Measurements from ENCODE around the gene ERP27. TPM values are rescaled to one million over a fixed set of nuclear protein-coding genes. Genes with fewer than 3 reads are reported as not detected.

Gene ERP27
- 1 to 10 TPM; 1.7 to 2.0 TPM for total RNA-seq

DNA sequence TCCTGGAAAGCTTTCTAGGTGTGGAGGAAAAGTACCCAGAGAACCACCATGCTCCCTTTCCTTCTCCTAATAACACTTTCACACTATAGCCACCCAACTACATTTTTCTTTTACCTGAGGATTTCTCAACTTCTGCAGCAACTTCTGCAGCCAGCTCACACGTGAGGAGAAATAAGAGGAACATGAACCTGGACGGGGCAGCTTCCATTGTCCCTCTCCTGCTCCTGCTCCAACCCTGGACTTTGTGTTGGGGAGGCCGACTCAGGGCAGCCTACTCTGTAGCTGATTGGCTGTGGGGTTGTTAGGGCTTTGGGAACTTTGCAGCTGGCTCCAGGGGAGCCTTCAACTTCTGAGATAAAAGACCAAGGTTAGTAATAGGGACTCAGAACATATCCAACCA, at the start of gene ERP27:
Gene ERP27, minus strand, starts transcription at position 237 of the 400 bp plus-strand sequence. Its CDS starts 29 bp downstream, at position 208.
- H3K36me3 Mint-ChIP-seq (ENCODE audit: low read depth) = peaks cover 55% of the 10 kb centered on the region
- CTCF ChIA-PET = interaction anchor here (0.6 to 2.9 kb wide), 9 partner anchors 10 to 819 kb away, joined by 3 to 20 read pairs (median 4); partner anchors contain the start of gene ARHGDIB
- no peak for ATAC-seq
- DNase-seq = no peak
- intact Hi-C loops (cut with DNase I, micrococcal nuclease) = loop anchor here (2.0 to 5.0 kb wide), 2 partner anchors 28 to 59 kb away; no protein-coding TSS in a partner anchor
- H3K4me1 Mint-ChIP-seq = peaks cover 30% of the 10 kb centered on the region
- POLR2A ChIA-PET = no interaction called here
- H3K9me3 Mint-ChIP-seq (ENCODE audit: low read depth) = peaks cover 3% of the 10 kb centered on the region
- peak within 1 kb of the TSS; percentile 84 for H3K27ac Mint-ChIP-seq
- H3K4me3 Mint-ChIP-seq = peak within 1 kb of the TSS; percentile 33
- H3K27me3 Mint-ChIP-seq = no peaks in the 10 kb centered on the region

DNA sequence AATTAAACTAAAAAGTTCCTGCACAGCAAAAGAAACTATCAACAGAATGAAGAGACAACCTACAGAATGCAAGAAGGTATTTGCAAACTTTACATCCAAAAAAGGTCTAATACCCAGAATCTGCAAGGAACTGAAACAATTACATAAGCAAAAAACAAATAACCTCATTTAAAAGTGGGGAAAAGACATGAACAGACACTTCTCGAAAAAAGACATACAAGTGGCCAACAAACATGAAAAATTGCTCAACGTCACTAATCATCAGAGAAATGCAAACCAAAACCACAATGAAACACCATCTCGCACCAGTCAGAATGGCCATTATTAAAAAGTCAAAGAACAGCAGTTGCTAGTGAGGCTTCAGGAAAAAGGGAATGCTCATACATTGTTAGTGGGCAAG, 49.7 kb upstream of the ERP27 start:
- Mint-ChIP-seq H3K4me3 (no peak overlapping the region), H3K36me3 (ENCODE audit: low read depth) (no peaks in the 10 kb centered on the region), H3K27me3 (no peaks in the 10 kb centered on the region), H3K27ac (no peak overlapping the region), H3K4me1 (peaks cover 20% of the 10 kb centered on the region), H3K9me3 (ENCODE audit: low read depth) (peaks cover 9% of the 10 kb centered on the region)
- ATAC-seq (no peak), DNase-seq (no peak)
- intact Hi-C loops (cut with DNase I, micrococcal nuclease) = no loop called here
- ChIA-PET POLR2A (no interaction called here), CTCF (no interaction called here)

GRCh38 chr12:14986449-14986848, 48.1 kb upstream of the ERP27 start:
- H3K36me3 Mint-ChIP-seq (ENCODE audit: low read depth) = no peaks in the 10 kb centered on the region
- H3K4me3 Mint-ChIP-seq = no peak overlapping the region
- no peak overlapping the region for H3K27ac Mint-ChIP-seq
- H3K27me3 Mint-ChIP-seq = no peaks in the 10 kb centered on the region
- peaks cover 30% of the 10 kb centered on the region for H3K4me1 Mint-ChIP-seq
- ATAC-seq = no peak
- DNase-seq = no peak
- H3K9me3 Mint-ChIP-seq (ENCODE audit: low read depth) = peaks cover 8% of the 10 kb centered on the region
- POLR2A ChIA-PET = no interaction called here
- intact Hi-C loops (cut with DNase I, micrococcal nuclease) = no loop called here
- CTCF ChIA-PET = interaction anchor here (0.6 to 1.6 kb wide), 6 partner anchors 8 to 214 kb away, joined by 3 to 6 read pairs (median 4); no protein-coding TSS in a partner anchor

DNA sequence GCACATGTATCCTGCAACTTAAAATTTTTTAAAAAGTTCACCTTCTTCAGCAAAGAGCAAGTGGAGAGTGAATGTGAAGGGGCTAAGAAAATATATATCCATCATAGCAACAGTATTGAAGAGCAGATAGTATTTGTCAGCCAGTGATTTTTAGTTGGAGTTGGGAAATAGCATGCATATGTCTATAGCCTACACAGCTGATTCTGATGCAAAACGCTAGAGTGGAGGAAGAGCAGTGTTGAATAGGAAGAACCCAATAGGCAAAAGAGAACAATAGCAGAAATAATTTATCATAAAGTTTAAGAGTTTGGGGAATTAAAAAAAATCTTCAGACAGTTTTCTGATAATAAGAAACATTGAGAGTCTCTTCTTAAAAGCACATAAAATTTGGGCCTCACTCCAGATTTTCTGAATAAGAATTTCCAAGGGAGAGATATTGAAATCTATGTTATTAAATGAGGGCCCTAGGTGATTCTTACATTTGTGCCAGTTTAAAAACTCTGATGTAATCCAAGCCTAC, 46.5 kb upstream of the ERP27 start:
- ChIA-PET CTCF (interaction anchor here (0.6 to 1.6 kb wide), 2 partner anchors 10 to 12 kb away, joined by 3 to 5 read pairs; no protein-coding TSS in a partner anchor), POLR2A (no interaction called here)
- intact Hi-C loops (cut with DNase I, micrococcal nuclease) = no loop called here
- H3K4me1 Mint-ChIP-seq = peaks cover 45% of the 10 kb centered on the region
- H3K4me3 Mint-ChIP-seq = no peak overlapping the region
- H3K27ac Mint-ChIP-seq = no peak overlapping the region
- no peak for DNase-seq
- no peaks in the 10 kb centered on the region for H3K27me3 Mint-ChIP-seq
- no peaks in the 10 kb centered on the region for H3K36me3 Mint-ChIP-seq (ENCODE audit: low read depth)
- H3K9me3 Mint-ChIP-seq (ENCODE audit: low read depth) = no peaks in the 10 kb centered on the region
- ATAC-seq = no peak

DNA sequence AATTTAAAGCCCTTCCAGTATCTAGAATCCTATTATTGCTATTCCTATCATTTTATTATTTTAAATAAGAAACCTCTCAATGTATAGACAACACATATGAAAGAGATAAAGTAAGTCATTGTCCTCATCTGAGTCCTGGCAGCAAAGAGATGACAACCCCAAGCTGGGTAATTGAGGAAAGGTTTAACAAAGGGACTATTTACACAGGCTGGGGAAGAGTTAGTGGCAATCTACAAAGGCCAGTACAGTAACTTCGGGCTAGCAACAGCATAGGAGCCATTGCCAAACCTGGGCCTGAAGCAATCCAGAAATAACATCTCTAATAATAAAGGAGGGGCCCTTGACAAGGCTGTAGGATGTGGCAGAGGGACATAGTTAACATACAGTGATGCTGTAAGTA, 45.7 kb upstream of the ERP27 start:
- ATAC-seq (no peak), DNase-seq (no peak)
- H3K9me3 Mint-ChIP-seq (ENCODE audit: low read depth) = no peaks in the 10 kb centered on the region
- H3K27ac Mint-ChIP-seq = no peak overlapping the region
- no peaks in the 10 kb centered on the region for H3K36me3 Mint-ChIP-seq (ENCODE audit: low read depth)
- H3K4me1 Mint-ChIP-seq = peaks cover 51% of the 10 kb centered on the region
- no peaks in the 10 kb centered on the region for H3K27me3 Mint-ChIP-seq
- H3K4me3 Mint-ChIP-seq = no peak overlapping the region
- POLR2A ChIA-PET = no interaction called here
- intact Hi-C loops (cut with DNase I, micrococcal nuclease) = no loop called here
- CTCF ChIA-PET = interaction anchor here (0.9 to 1.2 kb wide), 2 partner anchors 46 to 209 kb away, joined by 3 to 5 read pairs; partner anchors contain the start of gene ERP27

- H3K36me3 Mint-ChIP-seq (ENCODE audit: low read depth) = no peaks in the 10 kb centered on the region
- no peaks in the 10 kb centered on the region for H3K9me3 Mint-ChIP-seq (ENCODE audit: low read depth)
- intact Hi-C loops (cut with DNase I, micrococcal nuclease) = loop anchor here in 1 of 2 experiments (2.0 kb wide), 1 partner anchor 18 kb away; no protein-coding TSS in a partner anchor
- CTCF ChIA-PET = interaction anchor here (0.6 to 1.3 kb wide), 5 partner anchors 12 to 208 kb away, joined by 3 to 7 read pairs (median 3); partner anchors contain the start of gene ERP27
- POLR2A ChIA-PET = no interaction called here
- peak overlapping the region; percentile 65 for H3K27ac Mint-ChIP-seq
- no peaks in the 10 kb centered on the region for H3K27me3 Mint-ChIP-seq
- DNase-seq (no peak), ATAC-seq (peak; percentile 33)
- peaks cover 60% of the 10 kb centered on the region for H3K4me1 Mint-ChIP-seq
- H3K4me3 Mint-ChIP-seq = no peak overlapping the region
Observed at GRCh38 chr12:14982991-14983390, 44.7 kb upstream of the ERP27 start.

DNA sequence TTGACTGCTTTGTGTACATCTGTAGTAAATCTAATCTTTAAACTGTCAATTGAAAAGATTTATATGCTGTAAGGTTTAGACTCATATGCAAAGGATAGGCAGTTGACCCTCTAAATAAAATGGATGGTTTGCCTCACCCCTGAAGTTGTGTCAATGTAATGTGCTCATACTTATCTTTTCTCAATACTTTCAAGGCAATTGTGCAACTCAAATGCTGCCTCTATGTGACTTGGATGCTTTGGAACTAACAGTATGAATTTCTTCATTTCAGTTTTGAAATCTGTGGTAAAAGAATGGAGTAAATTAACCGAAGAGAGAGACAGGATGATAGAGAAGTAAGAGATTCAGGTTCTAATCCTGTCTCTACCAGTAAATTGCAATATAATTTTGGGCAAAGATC, 44.2 kb upstream of the ERP27 start:
- Mint-ChIP-seq H3K9me3 (ENCODE audit: low read depth) (no peaks in the 10 kb centered on the region), H3K4me3 (no peak overlapping the region), H3K4me1 (peaks cover 63% of the 10 kb centered on the region), H3K36me3 (ENCODE audit: low read depth) (no peaks in the 10 kb centered on the region), H3K27ac (peak overlapping the region; percentile 65), H3K27me3 (no peaks in the 10 kb centered on the region)
- intact Hi-C loops (cut with DNase I, micrococcal nuclease) = loop anchor here in 1 of 2 experiments (2.0 kb wide), 1 partner anchor 18 kb away; no protein-coding TSS in a partner anchor
- ChIA-PET CTCF (interaction anchor here (0.6 to 1.3 kb wide), 3 partner anchors 13 to 46 kb away, joined by 3 to 7 read pairs (median 3); no protein-coding TSS in a partner anchor), POLR2A (interaction anchor here (0.6 kb wide), 1 partner anchor 26 kb away, joined by 4 read pairs; no protein-coding TSS in a partner anchor)
- ATAC-seq (peak; percentile 27), DNase-seq (no peak)

GRCh38 chr12:14981049-14981448, 42.7 kb upstream of the ERP27 start:
- Mint-ChIP-seq H3K27me3 (no peaks in the 10 kb centered on the region), H3K9me3 (ENCODE audit: low read depth) (no peaks in the 10 kb centered on the region), H3K27ac (no peak overlapping the region), H3K36me3 (ENCODE audit: low read depth) (no peaks in the 10 kb centered on the region), H3K4me1 (peaks cover 63% of the 10 kb centered on the region), H3K4me3 (no peak overlapping the region)
- intact Hi-C loops (cut with DNase I, micrococcal nuclease) = no loop called here
- DNase-seq (no peak), ATAC-seq (no peak)
- ChIA-PET CTCF (interaction anchor here (0.9 to 1.6 kb wide), 5 partner anchors 14 to 134 kb away, joined by 3 to 12 read pairs (median 4); no protein-coding TSS in a partner anchor), POLR2A (interaction anchor here (0.7 kb wide), 1 partner anchor 184 kb away, joined by 3 read pairs; no protein-coding TSS in a partner anchor)

- intact Hi-C loops (cut with DNase I, micrococcal nuclease) = no loop called here
- H3K4me1 Mint-ChIP-seq = peaks cover 58% of the 10 kb centered on the region
- POLR2A ChIA-PET = no interaction called here
- ATAC-seq (no peak), DNase-seq (no peak)
- no peaks in the 10 kb centered on the region for H3K9me3 Mint-ChIP-seq (ENCODE audit: low read depth)
- H3K36me3 Mint-ChIP-seq (ENCODE audit: low read depth) = no peaks in the 10 kb centered on the region
- H3K27ac Mint-ChIP-seq = no peak overlapping the region
- no peak overlapping the region for H3K4me3 Mint-ChIP-seq
- no peaks in the 10 kb centered on the region for H3K27me3 Mint-ChIP-seq
- CTCF ChIA-PET = interaction anchor here (0.7 to 1.6 kb wide), 2 partner anchors 16 to 132 kb away, joined by 4 read pairs; no protein-coding TSS in a partner anchor
Observed at GRCh38 chr12:14979468-14979867, 41.1 kb upstream of the ERP27 start.

GRCh38 chr12:14976658-14977057, 38.3 kb upstream of the ERP27 start:
- Mint-ChIP-seq H3K9me3 (ENCODE audit: low read depth) (no peaks in the 10 kb centered on the region), H3K4me1 (peaks cover 44% of the 10 kb centered on the region), H3K27ac (no peak overlapping the region), H3K4me3 (no peak overlapping the region), H3K36me3 (ENCODE audit: low read depth) (no peaks in the 10 kb centered on the region), H3K27me3 (no peaks in the 10 kb centered on the region)
- ATAC-seq = no peak
- ChIA-PET POLR2A (no interaction called here), CTCF (interaction anchor here (0.6 to 1.0 kb wide), 2 partner anchors 16 to 263 kb away, joined by 4 to 5 read pairs; no protein-coding TSS in a partner anchor)
- DNase-seq = no peak
- intact Hi-C loops (cut with DNase I, micrococcal nuclease) = no loop called here

DNA sequence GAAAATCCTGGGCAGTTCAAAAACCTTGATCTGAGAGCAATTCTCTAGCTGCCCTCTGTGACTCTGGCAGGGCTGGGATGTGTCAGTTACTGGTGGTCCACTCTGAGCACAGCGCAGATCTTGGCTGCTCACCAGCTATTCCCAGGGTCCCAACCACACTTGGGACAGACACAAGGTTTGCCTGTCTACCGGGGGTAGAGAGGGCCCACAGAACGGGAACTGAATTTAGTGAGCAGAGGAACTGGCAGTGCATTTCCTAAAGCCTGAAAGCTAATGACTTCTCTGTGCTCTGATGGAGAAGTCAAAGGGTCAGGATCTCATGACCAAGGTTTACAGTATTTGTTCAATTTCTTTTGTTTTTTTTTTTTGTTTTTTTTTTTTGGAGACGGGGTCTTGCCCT, 37.1 kb upstream of the ERP27 start:
- no peaks in the 10 kb centered on the region for H3K9me3 Mint-ChIP-seq (ENCODE audit: low read depth)
- peaks cover 38% of the 10 kb centered on the region for H3K4me1 Mint-ChIP-seq
- CTCF ChIA-PET = interaction anchor here (0.5 to 0.8 kb wide), 3 partner anchors 16 to 1431 kb away, joined by 3 read pairs; no protein-coding TSS in a partner anchor
- no peaks in the 10 kb centered on the region for H3K36me3 Mint-ChIP-seq (ENCODE audit: low read depth)
- DNase-seq (no peak), ATAC-seq (no peak)
- H3K27ac Mint-ChIP-seq = no peak overlapping the region
- intact Hi-C loops (cut with DNase I, micrococcal nuclease) = no loop called here
- H3K4me3 Mint-ChIP-seq = no peak overlapping the region
- POLR2A ChIA-PET = no interaction called here
- no peaks in the 10 kb centered on the region for H3K27me3 Mint-ChIP-seq

DNA sequence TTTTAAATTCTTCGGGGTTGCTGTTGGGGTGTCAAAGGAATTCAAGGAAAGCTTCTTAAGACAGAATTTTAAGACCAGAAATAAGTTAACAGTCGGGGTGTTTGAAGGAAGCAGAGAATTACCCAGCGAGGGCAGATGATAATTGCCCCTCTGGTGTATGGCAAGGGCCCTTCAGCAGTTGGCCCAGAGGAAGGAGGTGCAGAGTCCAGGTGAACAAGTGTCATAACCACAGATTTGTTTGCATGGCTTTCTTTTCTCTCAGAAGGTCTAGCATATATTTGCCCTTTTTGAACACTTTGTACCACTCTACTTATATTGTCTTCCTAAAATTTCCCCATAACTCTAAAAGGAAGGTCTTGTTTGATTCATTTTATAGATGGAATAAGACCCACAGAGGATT, 36.3 kb upstream of the ERP27 start:
- H3K9me3 Mint-ChIP-seq (ENCODE audit: low read depth) = no peaks in the 10 kb centered on the region
- ChIA-PET CTCF (interaction anchor here (0.5 to 3.1 kb wide), 3 partner anchors 17 to 1430 kb away, joined by 3 to 11 read pairs (median 3); no protein-coding TSS in a partner anchor), POLR2A (no interaction called here)
- DNase-seq (no peak), ATAC-seq (no peak)
- intact Hi-C loops (cut with DNase I, micrococcal nuclease) = no loop called here
- H3K4me3 Mint-ChIP-seq = no peak overlapping the region
- peaks cover 37% of the 10 kb centered on the region for H3K4me1 Mint-ChIP-seq
- H3K36me3 Mint-ChIP-seq (ENCODE audit: low read depth) = no peaks in the 10 kb centered on the region
- no peaks in the 10 kb centered on the region for H3K27me3 Mint-ChIP-seq
- H3K27ac Mint-ChIP-seq = no peak overlapping the region
